D721Med (cell line): ENCODE measurements around the gene IL10RB.
"Not testable (repeated sequence)": the region's sequence is repeated elsewhere in the genome, so short reads cannot be mapped to it uniquely, and the experiment has no call there.

Experiments used
- DNase-seq: peaks from one replicate; pipeline ENCODE4 v3.0.0; 2011; ENCODE audit warnings: low spot score; ENCODE audit not compliant: insufficient read length
- FAIRE-seq: peaks from 2 replicates; lab custom pipeline; 2011; peaks lifted over from hg19 to GRCh38; lab: Jason Lieb, UNC
- TF ChIP-seq, protein P1 (sequence below): IDR thresholded peaks from 2 replicates; pipeline ENCODE4 v1.5.1; 2012; ENCODE audit warnings: mild to moderate bottlenecking, control low read depth; ENCODE audit not compliant: insufficient read depth; ENCODE audit errors: missing control alignments

IL10RB gene

DNA sequence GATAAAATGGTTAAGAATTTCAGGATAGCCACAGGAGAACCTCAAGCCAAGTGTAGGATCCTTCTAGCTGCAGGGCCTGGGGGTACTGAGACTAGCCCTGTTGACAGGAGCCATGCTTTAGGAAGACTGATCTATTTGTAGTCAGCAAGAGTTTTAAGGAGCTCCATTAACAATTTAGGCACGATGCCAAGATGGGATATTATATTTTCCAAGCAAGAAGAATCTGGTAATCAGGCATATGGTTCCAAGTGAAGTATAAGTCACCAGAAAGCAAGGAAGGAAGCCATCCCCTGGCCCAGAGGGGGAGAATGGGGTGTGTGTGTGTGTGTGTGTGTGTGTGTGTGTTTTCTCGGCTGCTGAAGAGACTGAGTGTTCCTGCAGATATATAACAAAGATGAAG lies 29.4 kb upstream of the IL10RB start:
- DNase-seq = no peak
- FAIRE-seq = no peak
- TF ChIP-seq, protein P1, sequence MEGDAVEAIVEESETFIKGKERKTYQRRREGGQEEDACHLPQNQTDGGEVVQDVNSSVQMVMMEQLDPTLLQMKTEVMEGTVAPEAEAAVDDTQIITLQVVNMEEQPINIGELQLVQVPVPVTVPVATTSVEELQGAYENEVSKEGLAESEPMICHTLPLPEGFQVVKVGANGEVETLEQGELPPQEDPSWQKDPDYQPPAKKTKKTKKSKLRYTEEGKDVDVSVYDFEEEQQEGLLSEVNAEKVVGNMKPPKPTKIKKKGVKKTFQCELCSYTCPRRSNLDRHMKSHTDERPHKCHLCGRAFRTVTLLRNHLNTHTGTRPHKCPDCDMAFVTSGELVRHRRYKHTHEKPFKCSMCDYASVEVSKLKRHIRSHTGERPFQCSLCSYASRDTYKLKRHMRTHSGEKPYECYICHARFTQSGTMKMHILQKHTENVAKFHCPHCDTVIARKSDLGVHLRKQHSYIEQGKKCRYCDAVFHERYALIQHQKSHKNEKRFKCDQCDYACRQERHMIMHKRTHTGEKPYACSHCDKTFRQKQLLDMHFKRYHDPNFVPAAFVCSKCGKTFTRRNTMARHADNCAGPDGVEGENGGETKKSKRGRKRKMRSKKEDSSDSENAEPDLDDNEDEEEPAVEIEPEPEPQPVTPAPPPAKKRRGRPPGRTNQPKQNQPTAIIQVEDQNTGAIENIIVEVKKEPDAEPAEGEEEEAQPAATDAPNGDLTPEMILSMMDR = no peak

DNA sequence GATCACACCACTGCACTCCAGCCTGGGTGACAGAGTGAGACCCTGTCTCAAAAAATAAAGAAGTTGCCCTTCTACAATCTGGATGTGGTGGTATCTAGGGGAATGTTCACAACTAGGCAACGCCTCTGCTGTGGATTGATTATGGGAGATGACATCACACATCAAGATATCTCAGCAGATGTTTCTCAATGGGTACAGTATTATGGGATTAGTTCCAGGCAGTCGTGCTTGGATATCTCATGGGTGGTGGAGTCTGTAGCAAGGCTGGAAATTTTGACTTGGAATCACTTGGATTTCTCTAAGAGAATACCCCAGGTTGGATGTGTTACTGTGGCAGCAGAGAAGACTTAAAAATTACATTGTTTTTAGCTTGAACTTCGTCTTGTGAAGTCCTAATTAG lies 28.7 kb upstream of the IL10RB start:
- TF ChIP-seq, protein P1 = no peak
- DNase-seq (no peak), FAIRE-seq (no peak)

DNA sequence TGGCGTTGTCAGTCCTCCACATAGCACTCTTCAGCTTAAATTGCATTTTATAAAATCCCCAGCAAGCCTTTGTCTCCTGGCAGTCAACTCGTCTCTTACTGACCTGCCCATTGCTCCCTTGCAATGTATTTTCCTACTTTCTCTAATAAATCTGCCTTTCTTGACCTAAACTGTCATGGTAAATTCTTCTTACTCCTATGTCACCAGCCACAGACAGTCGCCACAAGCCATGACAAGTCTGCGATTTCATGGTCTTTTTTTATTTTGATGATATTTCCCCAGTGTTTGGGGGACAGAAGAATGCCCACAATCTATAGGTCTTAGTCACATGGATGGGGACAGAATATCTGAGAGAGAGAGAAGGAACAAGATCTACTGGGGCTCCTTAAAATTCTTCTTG lies 28.0 kb upstream of the IL10RB start:
- DNase-seq (no peak), FAIRE-seq (no peak)
- TF ChIP-seq, protein P1 = no peak

DNA sequence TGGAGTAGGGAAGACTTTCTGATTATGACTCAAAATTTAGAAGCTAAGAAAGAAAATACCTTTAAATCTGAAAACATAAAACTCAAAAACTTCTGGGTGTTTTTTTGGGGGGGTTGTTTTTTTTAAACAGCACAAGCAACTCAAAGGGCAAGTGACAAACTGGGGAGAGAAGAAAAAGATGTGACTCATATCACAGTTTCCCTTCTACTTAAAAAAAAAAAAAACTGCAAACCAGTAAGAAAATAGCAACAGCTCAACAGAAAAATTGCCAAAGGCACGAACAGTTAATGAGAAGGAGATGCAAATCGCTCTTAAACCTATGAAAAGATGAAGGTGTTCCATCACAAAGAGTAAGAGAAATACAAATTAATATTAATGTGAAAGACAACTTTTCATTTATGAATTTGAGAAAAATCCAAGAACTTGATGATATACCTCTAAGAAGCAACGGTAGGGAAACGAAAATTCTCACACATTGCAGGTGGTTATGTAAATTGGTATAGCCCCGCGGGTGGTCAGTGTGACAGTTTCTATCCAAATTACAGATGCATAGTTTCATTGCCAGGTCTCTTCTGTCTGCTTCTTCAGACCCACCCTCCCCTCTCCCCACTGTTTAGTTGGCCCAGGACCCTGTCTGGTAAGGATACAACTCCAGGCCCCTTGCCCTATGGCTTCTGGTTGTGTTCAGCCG lies 27.5 kb upstream of the IL10RB start:
- DNase-seq = no peak
- TF ChIP-seq, protein P1 = no peak
- FAIRE-seq = no peak

DNA sequence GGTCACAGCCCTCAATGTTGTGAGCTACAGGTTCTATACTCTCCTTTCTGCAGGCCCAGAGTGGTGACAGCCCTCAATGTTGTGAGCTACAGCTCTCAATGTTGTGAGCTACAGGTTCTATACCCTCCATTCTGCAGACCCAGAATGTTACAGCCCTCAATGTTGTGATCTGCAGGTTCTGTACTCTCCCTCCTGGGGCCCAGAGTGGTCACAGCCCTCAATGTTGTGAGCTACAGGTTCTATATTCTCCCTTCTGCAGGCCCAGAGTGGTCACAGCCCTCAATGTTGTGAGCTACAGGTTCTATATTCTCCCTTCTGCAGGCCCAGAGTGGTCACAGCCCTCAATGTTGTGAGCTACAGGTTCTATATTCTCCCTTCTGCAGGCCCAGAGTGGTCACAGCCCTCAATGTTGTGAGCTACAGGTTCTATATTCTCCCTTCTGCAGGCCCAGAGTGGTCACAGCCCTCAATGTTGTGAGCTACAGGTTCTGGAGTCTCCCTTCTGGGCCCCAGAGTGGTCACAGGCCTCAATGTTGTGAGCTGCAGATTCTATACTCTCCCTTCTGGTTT lies 26.5 kb upstream of the IL10RB start:
- DNase-seq, FAIRE-seq: not testable (repeated sequence)

DNA sequence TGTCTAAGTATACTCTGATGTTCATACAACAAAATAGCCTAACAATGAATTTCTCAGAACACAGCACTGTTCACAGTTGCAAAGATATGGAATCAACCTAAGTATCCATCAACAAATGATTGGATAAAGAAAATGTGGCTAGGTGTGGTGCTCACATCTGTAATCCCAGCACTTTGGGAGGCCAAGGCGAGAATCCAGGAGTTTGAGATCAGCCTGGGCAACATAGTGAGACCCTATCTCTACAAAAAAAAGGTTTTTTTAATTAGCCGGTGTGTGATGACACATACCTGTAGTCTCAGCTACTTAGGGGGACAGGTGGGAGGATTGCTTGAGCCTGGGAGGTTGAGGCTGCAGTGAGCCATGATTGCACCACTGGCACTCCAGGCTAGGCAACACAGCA lies 25.8 kb upstream of the IL10RB start:
- FAIRE-seq = no peak
- TF ChIP-seq, protein P1 = no peak
- DNase-seq = no peak

DNA sequence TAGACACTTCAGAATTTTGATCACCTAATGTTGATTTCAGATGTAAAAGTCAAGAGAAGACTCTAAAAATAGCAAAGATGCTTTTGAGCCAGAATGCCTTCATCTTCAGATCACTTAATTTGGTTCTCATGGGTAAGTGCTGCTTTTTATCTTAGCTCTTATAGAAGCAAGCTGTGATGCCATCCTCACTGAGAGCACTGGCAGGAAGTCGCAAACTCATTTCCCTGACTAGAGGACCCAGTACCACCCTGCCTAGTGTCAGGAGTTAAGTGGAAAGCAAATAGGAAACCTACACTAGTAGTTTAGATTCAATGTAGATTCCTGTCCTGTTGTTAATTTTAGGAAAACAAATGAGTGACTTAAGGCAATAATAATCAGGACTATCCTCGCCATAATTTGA lies 24.3 kb upstream of the IL10RB start:
- TF ChIP-seq, protein P1 = no peak
- FAIRE-seq = no peak
- DNase-seq = no peak

DNA sequence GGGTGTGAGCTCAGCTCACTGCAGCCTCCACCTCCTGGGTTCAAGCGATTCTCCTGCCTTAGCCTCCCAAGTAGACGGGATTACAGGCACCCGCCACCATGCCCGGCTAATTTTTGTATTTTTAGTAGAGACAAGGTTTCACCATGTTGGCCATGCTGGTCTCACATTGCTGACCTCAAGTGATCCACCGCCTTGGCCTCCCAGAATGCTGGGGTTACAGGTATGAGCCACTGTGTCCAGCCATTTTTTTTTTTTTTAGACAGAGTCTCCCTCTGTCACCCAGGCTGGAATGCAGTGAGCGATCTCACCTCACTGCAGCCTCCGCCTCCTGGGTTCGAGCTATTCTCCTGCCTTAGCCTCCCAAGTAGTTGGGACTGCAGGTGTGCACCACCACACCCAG lies 23.3 kb upstream of the IL10RB start:
- DNase-seq, FAIRE-seq: not testable (repeated sequence)
